Stimulated activated memory B cell treated with anti-CD40 and anti-IgM and Interleukin-4, amounts not matched to agents 10 μg/mL and 1 μg/mL and 100 μg/mL, for 72 hours (primary cell): ENCODE measurements around the gene TAS2R41.
"Not testable (repeated sequence)": the region's sequence is repeated elsewhere in the genome, so short reads cannot be mapped to it uniquely, and the experiment has no call there.

Source experiments
- ATAC-seq: fragments of 150-1000 bp; cut with Tn5 transposase; 2 replicates; pipeline ENCODE4 v1.10.0; 2021
- H3K27ac Mint-ChIP-seq: one replicate; pipeline ENCODE4 v1.8.0; 2022; ENCODE audit warnings: mild to moderate bottlenecking, mixed read lengths
- H3K27me3 Mint-ChIP-seq: one replicate; pipeline ENCODE4 v1.8.0; 2022; ENCODE audit warnings: mixed read lengths
- H3K36me3 Mint-ChIP-seq: one replicate; pipeline ENCODE4 v1.8.0; 2022; ENCODE audit warnings: mixed read lengths
- H3K4me1 Mint-ChIP-seq: one replicate; pipeline ENCODE4 v1.8.0; 2022; ENCODE audit warnings: mixed read lengths
- H3K4me3 Mint-ChIP-seq: one replicate; pipeline ENCODE4 v1.8.0; 2022; ENCODE audit warnings: mild to moderate bottlenecking, moderate library complexity, mixed read lengths
- H3K9me3 Mint-ChIP-seq: one replicate; pipeline ENCODE4 v1.8.0; 2022; ENCODE audit warnings: mixed read lengths

Gene TAS2R41

GRCh38 chr7:143514995-143515735, 37.5 kb downstream of the TAS2R41 start:
- peaks cover 37% of the 10 kb centered on the region for H3K27me3 Mint-ChIP-seq
- H3K9me3 Mint-ChIP-seq: no peaks in the 10 kb centered on the region
- H3K4me3 Mint-ChIP-seq: no peak overlapping the region
- no peaks in the 10 kb centered on the region for H3K4me1 Mint-ChIP-seq
- ATAC-seq: no peak
- no peaks in the 10 kb centered on the region for H3K36me3 Mint-ChIP-seq
- H3K27ac Mint-ChIP-seq: no peak overlapping the region

GRCh38 chr7:143516981-143517380, 39.3 kb downstream of the TAS2R41 start:
- Mint-ChIP-seq H3K9me3 (no peaks in the 10 kb centered on the region), H3K4me3 (no peak overlapping the region), H3K27me3 (peaks cover 48% of the 10 kb centered on the region), H3K27ac (no peak overlapping the region), H3K4me1 (no peaks in the 10 kb centered on the region), H3K36me3 (no peaks in the 10 kb centered on the region)
- ATAC-seq: no peak

- no peaks in the 10 kb centered on the region for H3K36me3 Mint-ChIP-seq
- H3K9me3 Mint-ChIP-seq: no peaks in the 10 kb centered on the region
- no peak overlapping the region for H3K27ac Mint-ChIP-seq
- H3K4me3 Mint-ChIP-seq: no peak overlapping the region
- ATAC-seq: no peak
- H3K27me3 Mint-ChIP-seq: peaks cover 40% of the 10 kb centered on the region
- H3K4me1 Mint-ChIP-seq: no peaks in the 10 kb centered on the region
Observed at GRCh38 chr7:143518521-143518920, 40.8 kb downstream of the TAS2R41 start.

GRCh38 chr7:143518941-143519340, 41.3 kb downstream of the TAS2R41 start:
- no peaks in the 10 kb centered on the region for H3K36me3 Mint-ChIP-seq
- no peak for ATAC-seq
- no peaks in the 10 kb centered on the region for H3K9me3 Mint-ChIP-seq
- H3K4me3 Mint-ChIP-seq: no peak overlapping the region
- H3K27ac Mint-ChIP-seq: no peak overlapping the region
- no peaks in the 10 kb centered on the region for H3K4me1 Mint-ChIP-seq
- H3K27me3 Mint-ChIP-seq: peaks cover 36% of the 10 kb centered on the region

- H3K4me3 Mint-ChIP-seq: no peak overlapping the region
- H3K4me1 Mint-ChIP-seq: no peaks in the 10 kb centered on the region
- no peaks in the 10 kb centered on the region for H3K9me3 Mint-ChIP-seq
- no peak for ATAC-seq
- H3K27ac Mint-ChIP-seq: no peak overlapping the region
- no peaks in the 10 kb centered on the region for H3K36me3 Mint-ChIP-seq
- H3K27me3 Mint-ChIP-seq: peaks cover 33% of the 10 kb centered on the region
Observed at GRCh38 chr7:143519411-143520131, 41.9 kb downstream of the TAS2R41 start.

- not testable (repeated sequence) for H3K4me3 Mint-ChIP-seq, H3K4me1 Mint-ChIP-seq, ATAC-seq, H3K36me3 Mint-ChIP-seq, H3K27ac Mint-ChIP-seq, H3K9me3 Mint-ChIP-seq
- peaks cover 33% of the 10 kb centered on the region for H3K27me3 Mint-ChIP-seq
Observed at GRCh38 chr7:143522309-143522916, 44.7 kb downstream of the TAS2R41 start.
